HEK293 (cell line): ENCODE measurements around the gene PTGER1.

ENCODE experiments used
- CTCF ChIA-PET: fragments of 350-600 bp; formaldehyde crosslinking; extraction: SDS; loops from one replicate; lab custom pipeline; 2021; ENCODE audit warnings: antibody characterized with exemption; lab: Yijun Ruan, JAX
- POLR2A ChIA-PET: fragments of 300-600 bp; formaldehyde crosslinking; extraction: SDS; loops from one replicate; lab custom pipeline; 2020; ENCODE audit warnings: antibody characterized with exemption, inconsistent platforms; lab: Yijun Ruan, JAX
- H3K27ac ChIP-seq: fragments of 200-500 bp; sonication (Bioruptor generic); 2 replicates; pipeline ENCODE4 v1.5.1; 2014; ENCODE audit warnings: low read depth, low read length, control low read depth, inconsistent platforms; ENCODE audit errors: extremely low read depth
- H3K36me3 ChIP-seq, 2 experiments: fragments of 200-500 bp in 1 of 2; sonication (Bioruptor generic) in 1 of 2; 1 replicate in 1 of 2; 2 replicates in 1 of 2; pipeline ENCODE4 v1.5.1; 2014 to 2017; ENCODE audit warnings: inconsistent platforms in 2 of 2, low read length in 2 of 2; ENCODE audit not compliant: control insufficient read depth in 2 of 2, insufficient read depth in 1 of 2
- H3K4me1 ChIP-seq: fragments of 200-500 bp; sonication (Bioruptor generic); 2 replicates; pipeline ENCODE4 v1.5.1; 2014; ENCODE audit warnings: mild to moderate bottlenecking, low read length, inconsistent platforms; ENCODE audit not compliant: control insufficient read depth, insufficient read depth
- H3K4me3 ChIP-seq: 2 replicates; pipeline ENCODE4 v1.5.1; 2011; ENCODE audit warnings: low read depth, mild to moderate bottlenecking, control low read depth, low read length, moderate library complexity
- H3K9me3 ChIP-seq: fragments of 200-500 bp; sonication (Bioruptor generic); 2 replicates; pipeline ENCODE4 v1.5.1; 2014; ENCODE audit warnings: low read depth, low read length, inconsistent platforms; ENCODE audit not compliant: control insufficient read depth, insufficient read depth
- GLIS1 ChIP-seq: fragments of 450-650 bp; formaldehyde crosslinking; IDR thresholded peaks from 2 replicates; pipeline ENCODE4 v1.5.1; 2016; ENCODE audit warnings: missing biosample characterization, missing genetic modification characterization
- GLIS2 ChIP-seq: fragments of 450-650 bp; formaldehyde crosslinking; IDR thresholded peaks from 2 replicates; pipeline ENCODE4 v1.5.1; 2016; ENCODE audit warnings: missing biosample characterization, missing genetic modification characterization
- KLF16 ChIP-seq: fragments of 450-650 bp; formaldehyde crosslinking; IDR thresholded peaks from 2 replicates; pipeline ENCODE4 v1.5.1; 2017; ENCODE audit warnings: missing biosample characterization, missing genetic modification characterization
- KLF17 ChIP-seq: fragments of 450-650 bp; formaldehyde crosslinking; IDR thresholded peaks from 2 replicates; pipeline ENCODE4 v1.5.1; 2016; ENCODE audit warnings: missing biosample characterization, missing genetic modification characterization
- MEIS1 ChIP-seq: sonication (generic); formaldehyde crosslinking; IDR thresholded peaks from 2 replicates; pipeline ENCODE4 v1.8.1; 2022; ENCODE audit warnings: missing genetic modification reagents, mild to moderate bottlenecking, borderline replicate concordance
- SALL2 ChIP-seq: fragments of 450-650 bp; formaldehyde crosslinking; IDR thresholded peaks from 2 replicates; pipeline ENCODE4 v1.5.0; 2017; ENCODE audit warnings: missing biosample characterization, mild to moderate bottlenecking, missing genetic modification characterization, borderline replicate concordance
- SCRT1 ChIP-seq: fragments of 450-650 bp; formaldehyde crosslinking; IDR thresholded peaks from 2 replicates; pipeline ENCODE4 v1.5.1; 2016; ENCODE audit warnings: missing biosample characterization, missing genetic modification characterization, borderline replicate concordance
- SCRT2 ChIP-seq: fragments of 450-650 bp; formaldehyde crosslinking; IDR thresholded peaks from 2 replicates; pipeline ENCODE4 v1.5.1; 2016; ENCODE audit warnings: missing biosample characterization, missing genetic modification characterization
- SP3 ChIP-seq: fragments of 450-650 bp; formaldehyde crosslinking; IDR thresholded peaks from 2 replicates; pipeline ENCODE4 v1.5.1; 2016; ENCODE audit warnings: missing biosample characterization, missing genetic modification characterization
- ZBTB44 ChIP-seq: fragments of 450-650 bp; IDR thresholded peaks from 2 replicates; pipeline ENCODE4 v1.5.1; 2018; ENCODE audit warnings: missing biosample characterization, mild to moderate bottlenecking, missing genetic modification characterization
- ZBTB8A ChIP-seq: fragments of 450-650 bp; formaldehyde crosslinking; IDR thresholded peaks from 2 replicates; pipeline ENCODE4 v1.5.1; 2016; ENCODE audit warnings: missing biosample characterization, missing genetic modification characterization
- ZNF2 ChIP-seq: fragments of 450-650 bp; formaldehyde crosslinking; IDR thresholded peaks from 2 replicates; pipeline ENCODE4 v1.5.1; 2016; ENCODE audit warnings: missing biosample characterization, missing genetic modification characterization
- ZNF211 ChIP-seq: fragments of 450-650 bp; formaldehyde crosslinking; IDR thresholded peaks from 2 replicates; pipeline ENCODE4 v1.5.1; 2016; ENCODE audit warnings: low read depth, missing biosample characterization, missing genetic modification characterization
- ZNF239 ChIP-seq: fragments of 450-650 bp; formaldehyde crosslinking; IDR thresholded peaks from 2 replicates; pipeline ENCODE4 v1.5.1; 2016; ENCODE audit warnings: missing biosample characterization, missing genetic modification characterization
- ZNF311 ChIP-seq: fragments of 450-650 bp; formaldehyde crosslinking; IDR thresholded peaks from 2 replicates; pipeline ENCODE4 v1.5.1; 2017; ENCODE audit warnings: missing biosample characterization, missing genetic modification characterization, borderline replicate concordance
- ZNF366 ChIP-seq: fragments of 450-650 bp; formaldehyde crosslinking; conservative IDR thresholded peaks from 2 replicates; pipeline ENCODE4 v1.5.1; 2016; ENCODE audit warnings: missing biosample characterization, missing genetic modification characterization
- ZNF394 ChIP-seq: fragments of 450-650 bp; formaldehyde crosslinking; IDR thresholded peaks from 2 replicates; pipeline ENCODE4 v1.5.1; 2016; ENCODE audit warnings: missing biosample characterization, missing genetic modification characterization, mild to moderate bottlenecking, moderate library complexity, borderline replicate concordance
- ZNF398 ChIP-seq: fragments of 450-650 bp; formaldehyde crosslinking; IDR thresholded peaks from 2 replicates; pipeline ENCODE4 v1.5.1; 2017; ENCODE audit warnings: missing biosample characterization, missing genetic modification characterization
- ZNF426 ChIP-seq: fragments of 450-650 bp; formaldehyde crosslinking; IDR thresholded peaks from 2 replicates; pipeline ENCODE4 v1.5.1; 2017; ENCODE audit warnings: missing biosample characterization, missing genetic modification characterization, mild to moderate bottlenecking, inconsistent platforms, moderate library complexity
- ZNF629 ChIP-seq: fragments of 450-650 bp; formaldehyde crosslinking; IDR thresholded peaks from 2 replicates; pipeline ENCODE4 v1.5.1; 2017; ENCODE audit warnings: missing biosample characterization, missing genetic modification characterization
- ZNF677 ChIP-seq: fragments of 450-650 bp; IDR thresholded peaks from 2 replicates; pipeline ENCODE4 v1.5.0; 2018; ENCODE audit warnings: missing biosample characterization, mild to moderate bottlenecking, missing genetic modification characterization, moderate library complexity
- ZSCAN16 ChIP-seq: fragments of 450-650 bp; formaldehyde crosslinking; IDR thresholded peaks from 2 replicates; pipeline ENCODE4 v1.5.1; 2016; ENCODE audit warnings: missing biosample characterization, missing genetic modification characterization
- TF ChIP-seq, protein P1 (sequence below): sonication (generic); formaldehyde crosslinking; IDR thresholded peaks from 2 replicates; pipeline ENCODE4 v1.8.1; 2022; ENCODE audit warnings: mild to moderate bottlenecking, moderate library complexity, missing genetic modification reagents
- TF ChIP-seq, protein P2 (sequence below): fragments of 450-650 bp; formaldehyde crosslinking; IDR thresholded peaks from 2 replicates; pipeline ENCODE4 v1.5.1; 2017; ENCODE audit warnings: missing biosample characterization, missing genetic modification characterization

The PTGER1 gene

DNA sequence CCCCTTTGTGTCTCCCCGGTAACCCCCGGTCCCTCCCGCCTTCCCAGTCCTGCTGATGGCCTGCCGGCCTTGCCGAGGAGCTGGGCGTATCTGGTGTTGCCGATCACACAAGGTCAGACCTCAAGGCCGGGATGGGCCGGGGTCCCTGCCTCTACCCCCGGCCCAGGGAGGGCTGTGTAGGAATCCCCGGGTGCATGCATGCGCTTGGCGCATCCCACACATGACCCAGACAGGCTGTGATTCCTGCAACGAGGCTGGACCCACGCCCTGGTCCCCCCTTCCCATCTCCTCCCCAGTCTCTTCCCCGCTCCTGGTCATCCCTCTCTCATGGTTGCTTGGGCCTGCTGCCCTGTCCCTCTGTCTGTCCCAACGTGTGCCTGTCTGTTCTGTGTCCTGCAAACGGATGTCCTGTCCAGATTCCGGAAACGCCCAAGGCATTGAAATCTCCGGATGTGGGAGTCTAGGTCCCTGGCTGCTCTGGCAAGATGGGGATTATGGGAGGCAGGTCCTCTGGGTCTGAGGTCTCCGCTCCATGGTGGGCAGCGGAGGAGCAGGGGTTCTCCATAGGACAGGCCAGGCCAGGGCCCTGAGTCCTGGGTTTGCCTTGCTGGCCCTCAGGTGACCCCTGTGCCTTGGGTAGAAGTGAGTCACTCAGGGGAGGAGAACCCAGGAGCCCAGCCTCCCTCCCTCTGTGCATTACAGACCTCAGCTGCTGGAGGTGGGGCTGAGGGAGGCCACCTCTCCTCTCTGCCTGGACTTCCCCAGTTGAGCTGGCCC is 40.4 kb downstream of the PTGER1 start:
- ChIA-PET CTCF (interaction anchor here (1.4 kb wide), 1 partner anchor 28 kb away, joined by 3 read pairs; no protein-coding TSS in a partner anchor), POLR2A (interaction anchor here (0.6 kb wide), 1 partner anchor 571 kb away, joined by 3 read pairs; no protein-coding TSS in a partner anchor)
- 0 out of 2 replicates have a peak, but pooled peaks cover 3% of the 10 kb centered on the region for H3K4me1 ChIP-seq
- peaks cover 0 to 11% of the 10 kb centered on the region in 2 experiments; a peak in 2 of 3 replicates for H3K36me3 ChIP-seq
- 0 out of 2 replicates have a peak, but pooled peaks have one; percentile 17 for TF ChIP-seq ZNF366 (tag by site-specific recombination)
- TF ChIP-seq SALL2 (tag by site-specific recombination), result no peak
- peak; percentile 80 for TF ChIP-seq ZBTB44
- no peak for TF ChIP-seq ZNF398 (tag by site-specific recombination)
- 0 out of 2 replicates have a peak, but pooled peaks have one; percentile 37 for TF ChIP-seq SP3 (tag by site-specific recombination)
- peak; percentile 57 for TF ChIP-seq GLIS1 (tag by site-specific recombination)
- TF ChIP-seq, protein P1, sequence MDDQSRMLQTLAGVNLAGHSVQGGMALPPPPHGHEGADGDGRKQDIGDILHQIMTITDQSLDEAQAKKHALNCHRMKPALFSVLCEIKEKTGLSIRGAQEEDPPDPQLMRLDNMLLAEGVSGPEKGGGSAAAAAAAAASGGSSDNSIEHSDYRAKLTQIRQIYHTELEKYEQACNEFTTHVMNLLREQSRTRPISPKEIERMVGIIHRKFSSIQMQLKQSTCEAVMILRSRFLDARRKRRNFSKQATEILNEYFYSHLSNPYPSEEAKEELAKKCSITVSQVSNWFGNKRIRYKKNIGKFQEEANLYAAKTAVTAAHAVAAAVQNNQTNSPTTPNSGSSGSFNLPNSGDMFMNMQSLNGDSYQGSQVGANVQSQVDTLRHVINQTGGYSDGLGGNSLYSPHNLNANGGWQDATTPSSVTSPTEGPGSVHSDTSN, result no peak
- H3K4me3 ChIP-seq, result peak overlapping the region; percentile 2; the same call in 1 of the 2 replicates
- H3K9me3 ChIP-seq, result no peaks in the 10 kb centered on the region
- H3K27ac ChIP-seq, result no peak overlapping the region

GRCh38 chr19:14433554-14434501 is 41.3 kb downstream of the PTGER1 start:
- H3K9me3 ChIP-seq, result no peaks in the 10 kb centered on the region
- ChIA-PET CTCF (interaction anchor here (0.7 to 0.9 kb wide), 2 partner anchors 19 to 26 kb away, joined by 3 read pairs; no protein-coding TSS in a partner anchor), POLR2A (no interaction called here)
- TF ChIP-seq GLIS1 (tag by site-specific recombination) (peak; percentile 32; the same call in 1 of the 2 replicates), ZNF239 (no peak), MEIS1 (CRISPR knock-in tag) (no peak), KLF17 (peak; percentile 86), ZNF426 (tag by site-specific recombination) (no peak), SCRT2 (tag by site-specific recombination) (peak; percentile 94), ZNF211 (no peak), ZSCAN16 (tag by site-specific recombination) (no peak), ZNF677 (tag by site-specific recombination) (no peak), ZNF2 (no peak), ZBTB8A (tag by site-specific recombination) (peak; percentile 59), SCRT1 (tag by site-specific recombination) (peak; percentile 83), ZNF394 (tag by site-specific recombination) (no peak), ZNF311 (tag by site-specific recombination) (no peak), GLIS2 (tag by site-specific recombination) (peak; percentile 43; the same call in 1 of the 2 replicates), ZNF629 (no peak), KLF16 (tag by site-specific recombination) (no peak)
- TF ChIP-seq, protein P2, sequence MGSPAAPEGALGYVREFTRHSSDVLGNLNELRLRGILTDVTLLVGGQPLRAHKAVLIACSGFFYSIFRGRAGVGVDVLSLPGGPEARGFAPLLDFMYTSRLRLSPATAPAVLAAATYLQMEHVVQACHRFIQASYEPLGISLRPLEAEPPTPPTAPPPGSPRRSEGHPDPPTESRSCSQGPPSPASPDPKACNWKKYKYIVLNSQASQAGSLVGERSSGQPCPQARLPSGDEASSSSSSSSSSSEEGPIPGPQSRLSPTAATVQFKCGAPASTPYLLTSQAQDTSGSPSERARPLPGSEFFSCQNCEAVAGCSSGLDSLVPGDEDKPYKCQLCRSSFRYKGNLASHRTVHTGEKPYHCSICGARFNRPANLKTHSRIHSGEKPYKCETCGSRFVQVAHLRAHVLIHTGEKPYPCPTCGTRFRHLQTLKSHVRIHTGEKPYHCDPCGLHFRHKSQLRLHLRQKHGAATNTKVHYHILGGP (tag by site-specific recombination), result no peak

More at GRCh38 chr19:14433554-14434501, 41.3 kb downstream of the PTGER1 start:
- Histone ChIP-seq H3K36me3 (peaks cover 0 to 11% of the 10 kb centered on the region in 2 experiments; a peak in 2 of 3 replicates), H3K4me3 (peak overlapping the region; percentile 63), H3K27ac (peak overlapping the region; percentile 80; the same call in 1 of the 2 replicates), H3K4me1 (0 out of 2 replicates have a peak, but pooled peaks cover 3% of the 10 kb centered on the region)
